Measurements from ENCODE around the gene SECISBP2. TPM values are rescaled to one million over a fixed set of nuclear protein-coding genes. Genes with fewer than 3 reads are reported as not detected.

The SECISBP2 gene
- total and polyA plus RNA-seq, 2 donors (not counting 1 experiment from before 2014, with no cell fraction given): 23.0 to 33.0 TPM

DNA sequence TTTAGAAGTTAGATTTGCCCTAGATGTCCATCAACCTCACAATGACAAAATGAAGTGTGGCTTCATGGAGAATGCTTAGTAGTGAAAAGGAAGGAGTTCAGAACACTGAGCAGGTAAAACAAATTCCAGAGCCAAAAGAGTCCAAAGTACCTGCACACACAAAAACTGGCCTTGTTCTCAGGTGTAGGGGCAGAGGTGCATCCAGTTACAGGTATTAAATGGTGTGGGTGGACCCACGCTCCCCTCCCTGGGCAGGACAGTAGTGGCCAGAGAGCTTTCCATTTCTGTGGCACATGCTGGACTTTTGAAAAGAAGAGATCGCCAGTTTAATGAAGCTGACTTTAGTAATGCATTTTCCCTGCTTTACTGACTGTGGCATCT is 47.2 kb downstream of the SECISBP2 start:
- no peak overlapping the region for H3K4me2 ChIP-seq (ENCODE audit: extremely low read depth, insufficient read depth, low read length)
- no peak overlapping the region for H3K4me3 ChIP-seq (replicated peaks in 1 of 4; ENCODE audit: control extremely low read depth in 1 of 4, insufficient read depth in 1 of 4, low read depth in 3 of 4, low read length in 4 of 4)
- no peak for TF ChIP-seq EZH2 (IDR thresholded peaks at IDR 0.05; ENCODE audit: low read length, missing control alignments)
- TF ChIP-seq, protein P1, sequence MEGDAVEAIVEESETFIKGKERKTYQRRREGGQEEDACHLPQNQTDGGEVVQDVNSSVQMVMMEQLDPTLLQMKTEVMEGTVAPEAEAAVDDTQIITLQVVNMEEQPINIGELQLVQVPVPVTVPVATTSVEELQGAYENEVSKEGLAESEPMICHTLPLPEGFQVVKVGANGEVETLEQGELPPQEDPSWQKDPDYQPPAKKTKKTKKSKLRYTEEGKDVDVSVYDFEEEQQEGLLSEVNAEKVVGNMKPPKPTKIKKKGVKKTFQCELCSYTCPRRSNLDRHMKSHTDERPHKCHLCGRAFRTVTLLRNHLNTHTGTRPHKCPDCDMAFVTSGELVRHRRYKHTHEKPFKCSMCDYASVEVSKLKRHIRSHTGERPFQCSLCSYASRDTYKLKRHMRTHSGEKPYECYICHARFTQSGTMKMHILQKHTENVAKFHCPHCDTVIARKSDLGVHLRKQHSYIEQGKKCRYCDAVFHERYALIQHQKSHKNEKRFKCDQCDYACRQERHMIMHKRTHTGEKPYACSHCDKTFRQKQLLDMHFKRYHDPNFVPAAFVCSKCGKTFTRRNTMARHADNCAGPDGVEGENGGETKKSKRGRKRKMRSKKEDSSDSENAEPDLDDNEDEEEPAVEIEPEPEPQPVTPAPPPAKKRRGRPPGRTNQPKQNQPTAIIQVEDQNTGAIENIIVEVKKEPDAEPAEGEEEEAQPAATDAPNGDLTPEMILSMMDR (conservative IDR thresholded peaks at IDR 0.05 in 1 of 2, IDR thresholded peaks at IDR 0.05 in 1 of 2; ENCODE audit: low read depth in 1 of 2, low read length in 2 of 2): no peak
- H3K9me3 ChIP-seq (ENCODE audit: control insufficient read depth, insufficient read depth, low read depth, low read length): no peaks in the 10 kb centered on the region
- H3K36me3 ChIP-seq (ENCODE audit: control insufficient read depth, insufficient read depth, low read length): peaks cover 2% of the 10 kb centered on the region
- H3K9ac ChIP-seq (ENCODE audit: insufficient read depth, low read length): no peak overlapping the region
- no peak for DNase-seq (ENCODE audit: low read depth in 2 of 2)
- H2AFZ ChIP-seq (ENCODE audit: low read length): no peak overlapping the region
- no peaks in the 10 kb centered on the region for H4K20me1 ChIP-seq (ENCODE audit: control insufficient read depth, extremely low read depth, insufficient read depth, low read length)
- no peaks in the 10 kb centered on the region for H3K79me2 ChIP-seq (ENCODE audit: control insufficient read depth, insufficient read depth, low read length)
- H3K27me3 ChIP-seq (ENCODE audit: control insufficient read depth, insufficient read depth, low read length): no peaks in the 10 kb centered on the region
- no peak overlapping the region for H3K27ac ChIP-seq (ENCODE audit: insufficient read depth, low read length)
- no peaks in the 10 kb centered on the region for H3K4me1 ChIP-seq (ENCODE audit: control insufficient read depth, extremely low read depth, insufficient read depth, low read length)

DNA sequence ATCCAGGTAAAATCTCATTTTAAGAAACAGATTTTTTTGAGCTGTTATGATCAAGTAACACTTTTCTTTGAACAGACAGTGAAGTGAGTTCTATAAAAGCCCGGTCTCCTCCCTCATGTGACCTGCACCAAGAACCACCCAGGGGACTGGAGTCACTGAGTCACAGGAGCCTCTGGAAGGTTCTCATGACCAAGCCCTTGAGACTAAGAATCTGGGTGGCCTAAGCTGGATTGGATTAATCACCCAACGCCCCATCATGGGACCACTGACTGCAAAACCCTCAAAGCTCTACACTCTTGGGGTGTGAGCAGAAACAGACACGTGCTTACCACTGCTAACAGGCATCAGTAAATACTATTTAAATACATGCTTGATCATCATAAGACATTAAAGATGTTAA is 48.4 kb downstream of the SECISBP2 start:
- no peaks in the 10 kb centered on the region for H4K20me1 ChIP-seq (ENCODE audit: control insufficient read depth, extremely low read depth, insufficient read depth, low read length)
- no peaks in the 10 kb centered on the region for H3K36me3 ChIP-seq (ENCODE audit: control insufficient read depth, insufficient read depth, low read length)
- no peak overlapping the region for H3K4me3 ChIP-seq (replicated peaks in 1 of 4; ENCODE audit: control extremely low read depth in 1 of 4, insufficient read depth in 1 of 4, low read depth in 3 of 4, low read length in 4 of 4)
- H3K4me2 ChIP-seq (ENCODE audit: extremely low read depth, insufficient read depth, low read length): no peak overlapping the region
- no peak overlapping the region for H3K27ac ChIP-seq (ENCODE audit: insufficient read depth, low read length)
- H3K9ac ChIP-seq (ENCODE audit: insufficient read depth, low read length): no peak overlapping the region
- H3K27me3 ChIP-seq (ENCODE audit: control insufficient read depth, insufficient read depth, low read length): no peaks in the 10 kb centered on the region
- no peaks in the 10 kb centered on the region for H3K9me3 ChIP-seq (ENCODE audit: control insufficient read depth, insufficient read depth, low read depth, low read length)
- no peak for DNase-seq (ENCODE audit: low read depth in 2 of 2)
- H2AFZ ChIP-seq (ENCODE audit: low read length): no peak overlapping the region
- no peaks in the 10 kb centered on the region for H3K79me2 ChIP-seq (ENCODE audit: control insufficient read depth, insufficient read depth, low read length)
- TF ChIP-seq, protein P1 (conservative IDR thresholded peaks at IDR 0.05 in 1 of 2, IDR thresholded peaks at IDR 0.05 in 1 of 2; ENCODE audit: low read depth in 1 of 2, low read length in 2 of 2): no peak
- no peak for TF ChIP-seq EZH2 (IDR thresholded peaks at IDR 0.05; ENCODE audit: low read length, missing control alignments)
- no peaks in the 10 kb centered on the region for H3K4me1 ChIP-seq (ENCODE audit: control insufficient read depth, extremely low read depth, insufficient read depth, low read length)

DNA sequence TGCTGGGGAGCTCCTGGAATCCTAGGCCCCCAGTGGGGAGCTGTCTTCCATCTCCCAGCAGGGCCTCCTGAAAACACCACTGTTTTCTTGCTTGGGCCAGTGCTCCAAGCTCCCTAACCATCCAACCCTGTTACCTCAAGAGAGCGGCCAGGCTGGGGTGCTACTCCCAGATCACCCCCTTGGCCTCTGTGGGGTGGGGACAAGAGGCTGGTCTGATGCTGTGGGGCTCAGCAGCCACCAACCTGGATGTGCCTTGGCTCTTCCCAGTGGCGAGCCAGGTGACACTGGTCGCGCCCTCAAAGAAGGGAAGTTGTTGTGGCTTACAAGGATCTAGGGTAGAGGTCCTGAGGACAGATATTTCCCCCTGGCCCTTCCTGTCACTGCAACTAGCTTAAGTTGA is 49.0 kb downstream of the SECISBP2 start:
- Histone ChIP-seq H3K4me3 (replicated peaks in 1 of 4; ENCODE audit: control extremely low read depth in 1 of 4, insufficient read depth in 1 of 4, low read depth in 3 of 4, low read length in 4 of 4) (no peak overlapping the region), H3K36me3 (ENCODE audit: control insufficient read depth, insufficient read depth, low read length) (no peaks in the 10 kb centered on the region), H3K27me3 (ENCODE audit: control insufficient read depth, insufficient read depth, low read length) (no peaks in the 10 kb centered on the region), H3K9me3 (ENCODE audit: control insufficient read depth, insufficient read depth, low read depth, low read length) (no peaks in the 10 kb centered on the region), H2AFZ (ENCODE audit: low read length) (no peak overlapping the region), H3K4me1 (ENCODE audit: control insufficient read depth, extremely low read depth, insufficient read depth, low read length) (no peaks in the 10 kb centered on the region), H3K4me2 (ENCODE audit: extremely low read depth, insufficient read depth, low read length) (no peak overlapping the region), H3K9ac (ENCODE audit: insufficient read depth, low read length) (no peak overlapping the region), H3K79me2 (ENCODE audit: control insufficient read depth, insufficient read depth, low read length) (no peaks in the 10 kb centered on the region), H4K20me1 (ENCODE audit: control insufficient read depth, extremely low read depth, insufficient read depth, low read length) (no peaks in the 10 kb centered on the region), H3K27ac (ENCODE audit: insufficient read depth, low read length) (no peak overlapping the region)
- no peak for DNase-seq (ENCODE audit: low read depth in 2 of 2)
- TF ChIP-seq, protein P1 (conservative IDR thresholded peaks at IDR 0.05 in 1 of 2, IDR thresholded peaks at IDR 0.05 in 1 of 2; ENCODE audit: low read depth in 1 of 2, low read length in 2 of 2): no peak
- no peak for TF ChIP-seq EZH2 (IDR thresholded peaks at IDR 0.05; ENCODE audit: low read length, missing control alignments)

Data from fibroblast of lung (primary cell).